Ovary (tissue), 9 donors: ENCODE data around the gene SNX30. TPM values are rescaled to one million over a fixed set of nuclear protein-coding genes. Genes with fewer than 3 reads are reported as not detected.

Source experiments
- DNase-seq, 5 donors: peaks; one replicate each; pipeline ENCODE4 v3.0.0-alpha.2; 2019 to 2020
- H3K27ac ChIP-seq, 2 donors: fragments of 200-600 bp; one replicate each; pipeline versions ENCODE4 v1.5.1 to v1.8.0; 2019 to 2022
- H3K27me3 ChIP-seq: fragments of 200-600 bp; one replicate; pipeline ENCODE4 v1.8.0; 2022
- H3K36me3 ChIP-seq: fragments of 200-600 bp; sonication (generic); one replicate; pipeline ENCODE4 v1.5.1; 2019
- H3K4me1 ChIP-seq: one replicate; pipeline ENCODE4 v1.8.1; 2013; ENCODE audit warnings: mild to moderate bottlenecking, moderate library complexity; ENCODE audit not compliant: insufficient read depth
- H3K4me3 ChIP-seq: fragments of 200-600 bp; sonication (generic); one replicate; pipeline ENCODE4 v1.5.1; 2017
- H3K9me3 ChIP-seq, 2 donors: fragments of 200-600 bp in 1 of 2; sonication (generic) in 1 of 2; one replicate each; pipeline versions ENCODE4 v1.5.1 to v1.8.1; 2013 to 2019; ENCODE audit warnings: mild to moderate bottlenecking in 1 of 2, moderate library complexity in 1 of 2
- CTCF ChIP-seq, 3 donors: fragments of 450-650 bp in 2 of 3; fragments of 200-600 bp in 1 of 3; IDR thresholded peaks; one replicate each; pipeline versions ENCODE4 v1.5.1 to v1.8.0; 2016 to 2022; ENCODE audit warnings: antibody characterized with exemption in 3 of 3, mild to moderate bottlenecking in 1 of 3
- EP300 ChIP-seq: sonication (generic); formaldehyde crosslinking; IDR thresholded peaks from one replicate; pipeline ENCODE4 v1.6.1; 2017; ENCODE audit warnings: antibody characterized with exemption
- POLR2A ChIP-seq: fragments of 450-650 bp; IDR thresholded peaks from one replicate; pipeline ENCODE4 v1.6.1; 2017; ENCODE audit warnings: antibody characterized with exemption, mild to moderate bottlenecking, moderate library complexity
- WGBS, 3 donors: extraction: QIAGEN DNeasy Blood & Tissue Kit in 1 of 3; methylation state at CpG; one replicate each; pipeline versions ENCODE4 v1.1.5 to v1.1.7; 2013 to 2017; 5-methylcytosine and 5-hydroxymethylcytosine counted together
- intact Hi-C, 4 donors: fragments of 100-400 bp; cut with DNase I; formaldehyde crosslinking; loops; one replicate each; pipeline versions ENCODE4 v1.11.0 to v1.15.1; 2022 to 2023
- polyA plus RNA-seq, 2 donors: library from polyadenylated mRNA; stranded (reverse); fragments of 200-250 nt in 1 of 2; fragments of 350-450 nt in 1 of 2; fragmentation: Illumina TruSeq in 1 of 2; extraction: RNeasy Lipid Tissue Mini Kit (QIAGEN cat#74804) in 1 of 2; gene quantifications; one replicate each; pipeline ENCODE4 v1.2.3, GENCODE V29; 2013 to 2014
- total RNA-seq, 7 donors: library from RNA; depleted of rRNA in 2 of 7; stranded (reverse); fragments of >200 nt in 2 of 7; fragmentation: NEBNext Ultra II Directional in 3 of 7; extraction: Animal tissue kit (Norgen Biotek cat#: 25700) in 3 of 7; gene quantifications; one replicate each; pipeline versions ENCODE4 v1.1.0 to v1.2.4, GENCODE V29; 2016 to 2023
- donor health status: DM: no; HTN: no; CAD: no; lungs with moderate emphysema.
- donor health status: DM: no; HTN: no; CAD: no.
- donor health status: Bipolar disorder and iron deficiency.
- donor health status: DM: yes; HTN: yes; CAD: no.
- donor health status: DM: no; HTN: no; CAD: no.
- donor health status: DM: yes; HTN: yes; CAD: no.

SNX30 gene
- total and polyA plus RNA-seq, 9 donors = 4.3 to 11.8 (median 8.8) TPM

GRCh38 chr9:112892981-112893380 is 142.4 kb downstream of the SNX30 start:
- intact Hi-C loops = no loop called here
- DNase-seq = no peak
- Histone ChIP-seq H3K27me3 (no peaks in the 10 kb centered on the region), H3K4me3 (no peak overlapping the region), H3K27ac (no peak overlapping the region), H3K36me3 (no peaks in the 10 kb centered on the region), H3K9me3 (no peaks in the 10 kb centered on the region), H3K4me1 (peaks cover 3% of the 10 kb centered on the region)
- WGBS, 3 donors = 61 to 64% (median 64%) methylated on average over 2 of the region's 2 CpGs
- TF ChIP-seq POLR2A (no peak), CTCF (IDR thresholded peaks at IDR 0.05) (no peak)

- no peak for DNase-seq
- no peak overlapping the region for H3K4me3 ChIP-seq
- no peaks in the 10 kb centered on the region for H3K27me3 ChIP-seq
- intact Hi-C loops = no loop called here
- no peak overlapping the region for H3K27ac ChIP-seq
- no peaks in the 10 kb centered on the region for H3K36me3 ChIP-seq
- TF ChIP-seq POLR2A (no peak), EP300 (no peak), CTCF (IDR thresholded peaks at IDR 0.05) (no peak)
- H3K4me1 ChIP-seq = peaks cover 3% of the 10 kb centered on the region
- 87 to 94% (median 89%) methylated on average over 1 of the region's 1 CpG for WGBS, 3 donors
- no peaks in the 10 kb centered on the region for H3K9me3 ChIP-seq
Measured at GRCh38 chr9:112894041-112894440, 143.5 kb downstream of the SNX30 start.

GRCh38 chr9:112894699-112895098 is 144.1 kb downstream of the SNX30 start:
- Histone ChIP-seq H3K9me3 (no peaks in the 10 kb centered on the region), H3K27me3 (no peaks in the 10 kb centered on the region), H3K4me3 (no peak overlapping the region), H3K4me1 (peaks cover 3% of the 10 kb centered on the region), H3K27ac (no peak overlapping the region), H3K36me3 (no peaks in the 10 kb centered on the region)
- TF ChIP-seq EP300 (no peak), POLR2A (no peak), CTCF (IDR thresholded peaks at IDR 0.05) (no peak)
- intact Hi-C loops = no loop called here
- no peak for DNase-seq
- WGBS, 3 donors = 67 to 83% (median 83%) methylated on average over 1 of the region's 1 CpG

GRCh38 chr9:112896131-112896530 is 145.6 kb downstream of the SNX30 start:
- H3K9me3 ChIP-seq = no peaks in the 10 kb centered on the region
- intact Hi-C loops = no loop called here
- no peak for DNase-seq
- no peak overlapping the region for H3K4me3 ChIP-seq
- no peak overlapping the region for H3K27ac ChIP-seq
- TF ChIP-seq EP300 = no peak
- no peak for TF ChIP-seq CTCF (IDR thresholded peaks at IDR 0.05)
- TF ChIP-seq POLR2A = no peak
- H3K4me1 ChIP-seq = no peaks in the 10 kb centered on the region
- no peaks in the 10 kb centered on the region for H3K36me3 ChIP-seq
- WGBS, 3 donors = 43 to 59% (median 45%) methylated on average over 3 of the region's 3 CpGs
- H3K27me3 ChIP-seq = no peaks in the 10 kb centered on the region

- Histone ChIP-seq H3K36me3 (no peaks in the 10 kb centered on the region), H3K4me1 (no peaks in the 10 kb centered on the region), H3K27me3 (no peaks in the 10 kb centered on the region), H3K27ac (no peak overlapping the region), H3K4me3 (no peak overlapping the region), H3K9me3 (no peaks in the 10 kb centered on the region)
- DNase-seq = no peak
- 32 to 42% (median 41%) methylated on average over 6 of the region's 6 CpGs for WGBS, 3 donors
- intact Hi-C loops = no loop called here
- TF ChIP-seq EP300 = no peak
- TF ChIP-seq POLR2A = no peak
- TF ChIP-seq CTCF (IDR thresholded peaks at IDR 0.05) = no peak
Measured at GRCh38 chr9:112898872-112899311, 148.3 kb downstream of the SNX30 start.
